ENCODE results near the gene INAVA.

DNA sequence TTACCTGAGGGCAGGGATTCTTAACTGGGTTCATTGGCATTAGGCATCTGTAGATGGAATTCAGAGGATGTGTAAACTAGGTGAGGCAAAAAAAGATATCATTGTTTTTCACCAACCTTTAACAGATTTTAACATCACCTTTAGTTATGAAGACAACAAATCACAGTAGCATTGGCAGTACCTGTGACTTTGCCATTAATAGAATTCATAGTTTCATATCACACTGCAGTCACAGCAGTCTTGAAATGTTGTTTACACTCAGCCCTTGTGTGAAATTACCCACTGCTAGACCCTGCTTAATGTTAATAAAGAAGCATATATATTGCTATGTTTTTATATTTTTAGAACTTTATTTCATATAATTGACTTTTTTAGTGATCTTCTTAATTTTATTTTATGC, 1.7 kb upstream of the INAVA start:
- TF ChIP-seq, protein P1, sequence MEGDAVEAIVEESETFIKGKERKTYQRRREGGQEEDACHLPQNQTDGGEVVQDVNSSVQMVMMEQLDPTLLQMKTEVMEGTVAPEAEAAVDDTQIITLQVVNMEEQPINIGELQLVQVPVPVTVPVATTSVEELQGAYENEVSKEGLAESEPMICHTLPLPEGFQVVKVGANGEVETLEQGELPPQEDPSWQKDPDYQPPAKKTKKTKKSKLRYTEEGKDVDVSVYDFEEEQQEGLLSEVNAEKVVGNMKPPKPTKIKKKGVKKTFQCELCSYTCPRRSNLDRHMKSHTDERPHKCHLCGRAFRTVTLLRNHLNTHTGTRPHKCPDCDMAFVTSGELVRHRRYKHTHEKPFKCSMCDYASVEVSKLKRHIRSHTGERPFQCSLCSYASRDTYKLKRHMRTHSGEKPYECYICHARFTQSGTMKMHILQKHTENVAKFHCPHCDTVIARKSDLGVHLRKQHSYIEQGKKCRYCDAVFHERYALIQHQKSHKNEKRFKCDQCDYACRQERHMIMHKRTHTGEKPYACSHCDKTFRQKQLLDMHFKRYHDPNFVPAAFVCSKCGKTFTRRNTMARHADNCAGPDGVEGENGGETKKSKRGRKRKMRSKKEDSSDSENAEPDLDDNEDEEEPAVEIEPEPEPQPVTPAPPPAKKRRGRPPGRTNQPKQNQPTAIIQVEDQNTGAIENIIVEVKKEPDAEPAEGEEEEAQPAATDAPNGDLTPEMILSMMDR (IDR thresholded peaks at IDR 0.05; ENCODE audit: poor library complexity): no peak
- TF ChIP-seq EZH2 (IDR thresholded peaks at IDR 0.05; ENCODE audit: borderline replicate concordance) (no peak), EZH2phosphoT487 (IDR thresholded peaks at IDR 0.05; ENCODE audit: low read depth, severe bottlenecking, unreplicated experiment) (no peak)
